ENCODE data around the gene MAGEC2.

The MAGEC2 gene, protein sequence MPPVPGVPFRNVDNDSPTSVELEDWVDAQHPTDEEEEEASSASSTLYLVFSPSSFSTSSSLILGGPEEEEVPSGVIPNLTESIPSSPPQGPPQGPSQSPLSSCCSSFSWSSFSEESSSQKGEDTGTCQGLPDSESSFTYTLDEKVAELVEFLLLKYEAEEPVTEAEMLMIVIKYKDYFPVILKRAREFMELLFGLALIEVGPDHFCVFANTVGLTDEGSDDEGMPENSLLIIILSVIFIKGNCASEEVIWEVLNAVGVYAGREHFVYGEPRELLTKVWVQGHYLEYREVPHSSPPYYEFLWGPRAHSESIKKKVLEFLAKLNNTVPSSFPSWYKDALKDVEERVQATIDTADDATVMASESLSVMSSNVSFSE

DNA sequence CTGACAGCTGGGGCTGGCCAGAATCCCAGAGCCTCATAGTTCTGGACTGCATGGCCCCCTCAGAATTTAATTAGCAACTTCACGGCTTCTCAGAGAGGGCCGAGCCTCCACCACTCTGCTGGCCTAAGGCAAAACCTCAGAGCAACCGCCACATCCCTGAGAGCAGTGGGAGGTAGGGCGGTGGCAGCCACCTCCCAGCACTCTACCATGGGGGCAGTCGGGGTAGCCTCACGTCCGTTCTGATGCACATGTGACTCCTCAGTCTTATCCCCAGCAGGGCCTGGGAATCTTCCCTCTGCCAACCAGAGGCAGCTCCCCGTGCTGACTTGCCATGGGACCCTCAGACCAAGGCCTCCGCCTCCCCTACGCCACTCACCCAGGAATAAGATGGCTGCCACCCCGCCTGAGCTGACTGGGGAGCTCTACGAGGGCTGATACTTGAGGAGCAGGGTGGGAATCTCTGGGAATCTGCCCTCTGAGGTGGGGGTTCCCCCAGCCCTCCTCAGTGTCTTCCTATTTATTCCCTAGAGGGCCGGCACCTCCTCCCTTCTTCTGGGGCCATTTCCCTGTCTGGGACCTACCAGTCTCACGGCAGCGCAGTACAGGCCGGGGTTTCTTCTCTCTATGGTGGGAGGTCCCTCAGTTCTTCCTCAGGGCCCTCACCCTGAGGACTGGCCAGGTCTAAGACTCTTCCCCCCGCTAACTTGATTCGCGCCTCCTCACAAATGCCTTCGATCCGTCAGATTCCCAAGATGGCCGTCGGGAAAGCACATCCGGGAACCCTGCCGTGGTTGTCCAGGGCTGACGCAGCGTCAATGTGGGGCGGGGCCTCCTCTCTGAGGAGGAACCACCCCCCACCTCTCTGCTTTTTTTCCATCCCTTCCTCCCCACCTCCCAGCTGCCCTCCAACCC is at the start of gene MAGEC2:
TSS of gene MAGEC2 (minus strand) at position 769 of the 912 bp plus-strand sequence. CDS start 1,303 bp downstream, outside the sequence.
- DNase-seq, result no peak

DNA sequence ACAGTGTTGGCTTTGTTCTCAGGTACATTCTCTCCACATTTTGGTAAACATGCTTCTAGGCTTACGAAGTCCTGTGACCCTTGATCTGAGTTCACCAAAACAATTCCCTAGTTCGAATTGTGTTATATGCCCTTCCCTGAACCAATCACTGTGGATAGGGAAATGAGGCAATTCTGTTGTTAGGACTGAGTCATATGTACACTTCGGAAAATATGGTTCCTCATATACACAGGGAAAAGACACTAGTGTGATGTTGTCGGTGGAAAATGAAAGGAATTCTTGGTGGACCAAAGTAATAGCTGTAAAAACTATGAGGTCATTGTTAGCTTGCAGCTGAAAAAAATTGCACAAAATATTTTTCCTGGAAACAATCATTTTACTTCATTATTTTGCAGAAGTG is 46.6 kb upstream of the MAGEC2 start:
- no peak for DNase-seq

DNA sequence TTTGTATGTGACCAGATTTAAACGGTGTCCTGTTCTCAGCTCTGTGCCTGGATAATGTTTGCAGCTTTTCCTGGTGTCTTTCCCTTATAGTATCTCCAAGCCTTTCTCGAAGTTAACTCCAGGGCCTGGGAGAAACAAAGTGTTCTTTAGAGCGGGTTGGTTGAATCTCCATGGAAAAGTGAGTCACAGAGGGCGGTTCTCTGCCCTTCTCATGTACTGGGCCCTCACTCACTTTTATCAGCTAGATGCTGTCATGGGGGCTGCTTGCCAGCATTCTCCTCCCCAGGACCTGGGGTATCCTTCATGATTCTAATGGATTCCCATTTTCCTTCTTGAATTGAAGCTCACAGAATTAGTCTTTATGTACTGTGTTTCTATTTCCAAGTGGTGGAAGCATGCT is 46.1 kb upstream of the MAGEC2 start:
- DNase-seq, result no peak

DNA sequence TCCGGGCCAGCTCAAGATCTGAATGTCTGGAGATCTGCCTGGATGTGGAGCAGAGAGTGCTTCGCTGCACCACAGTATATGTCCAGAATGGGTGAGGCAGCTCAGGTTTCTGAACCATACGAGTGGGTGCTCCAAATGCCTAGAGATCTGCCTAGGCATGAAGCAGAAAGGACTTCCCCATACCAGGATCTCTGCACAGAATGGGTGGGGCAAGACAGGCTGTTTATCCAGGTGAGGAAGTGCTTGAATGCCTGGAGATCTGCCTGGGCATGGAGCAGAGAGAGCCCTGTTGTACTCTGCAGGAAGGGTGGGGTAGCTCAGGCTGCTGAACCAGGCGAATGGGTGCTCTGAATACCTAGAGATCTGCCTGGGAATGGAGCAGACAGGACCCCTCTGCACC is 45.4 kb upstream of the MAGEC2 start:
- DNase-seq, result no peak

DNA sequence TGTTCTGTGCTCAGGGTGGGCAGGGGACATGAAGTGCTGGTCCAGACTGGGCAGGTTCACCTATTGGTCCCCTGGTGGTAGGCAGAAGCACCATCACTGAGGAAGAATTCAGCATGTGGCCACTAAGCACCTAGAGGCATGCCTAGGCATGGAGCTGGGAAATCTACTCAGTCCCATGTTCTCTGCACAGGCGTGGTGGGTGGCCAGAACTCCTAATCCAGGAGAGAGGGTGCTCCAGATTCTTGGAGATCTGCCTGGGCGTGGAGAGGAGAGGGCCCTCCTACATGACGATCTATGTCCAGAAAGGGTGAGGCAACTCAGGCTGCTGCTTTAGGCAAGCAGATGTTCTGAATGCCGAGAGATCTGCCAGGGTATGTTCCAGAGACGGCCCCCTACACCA is 44.6 kb upstream of the MAGEC2 start:
- no peak for DNase-seq

DNA sequence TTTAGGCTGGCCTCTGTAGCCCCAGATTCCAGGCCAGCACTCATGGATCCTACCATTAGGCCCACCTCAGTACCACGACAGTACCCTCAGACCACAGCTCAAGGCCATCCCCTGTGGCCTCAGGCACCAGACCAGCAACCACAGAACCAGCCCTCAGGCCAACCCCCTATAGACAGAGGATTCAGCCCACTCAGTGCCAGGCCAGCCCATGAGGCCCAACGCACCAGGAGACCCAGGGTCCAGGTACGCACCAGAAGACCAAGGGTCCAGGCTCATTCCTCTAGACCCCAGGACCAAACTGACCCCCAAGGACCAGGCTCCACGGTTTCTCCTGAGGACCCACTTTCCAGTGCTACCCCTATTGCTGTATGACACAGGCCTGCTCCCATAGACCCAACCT is 39.5 kb upstream of the MAGEC2 start:
- no peak for DNase-seq

DNA sequence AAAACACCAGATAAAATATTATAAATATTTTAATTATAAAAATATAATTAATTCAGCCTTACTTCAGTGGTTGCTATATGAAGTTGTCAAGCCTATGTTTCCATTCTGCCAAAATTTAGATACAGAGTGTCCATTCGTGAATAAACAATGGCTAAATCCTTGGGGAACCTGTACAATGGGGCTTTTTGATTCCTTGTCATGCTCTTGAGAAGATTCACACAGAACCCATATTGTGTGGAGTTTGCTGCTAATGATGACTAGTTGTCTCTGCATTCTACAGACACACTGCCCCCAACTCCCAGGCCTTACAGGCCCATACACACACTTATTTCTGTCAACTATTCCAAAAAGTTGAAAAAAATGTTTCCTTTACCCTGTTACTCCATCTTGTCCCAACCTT is 33.4 kb upstream of the MAGEC2 start:
- DNase-seq, result no peak

DNA sequence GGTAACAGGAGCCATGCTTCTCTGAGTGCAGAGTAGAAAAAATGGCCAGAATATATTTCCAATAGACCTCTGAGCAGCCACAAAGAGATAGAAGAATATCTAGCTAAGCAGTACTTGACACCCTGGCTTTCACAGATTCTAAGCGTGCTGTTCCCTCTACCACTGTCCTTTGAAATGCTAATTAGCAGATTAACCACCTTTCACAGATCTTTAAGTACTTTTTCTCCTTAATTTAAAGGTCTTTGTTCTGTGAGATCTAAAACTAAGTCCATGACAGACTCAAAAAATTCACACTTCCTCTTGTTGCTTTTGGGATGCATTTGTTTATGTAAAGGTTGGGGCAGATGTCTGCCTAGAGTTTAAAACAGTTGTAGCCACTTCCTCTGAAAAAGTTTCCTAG is 28.3 kb upstream of the MAGEC2 start:
- DNase-seq, result no peak

DNA sequence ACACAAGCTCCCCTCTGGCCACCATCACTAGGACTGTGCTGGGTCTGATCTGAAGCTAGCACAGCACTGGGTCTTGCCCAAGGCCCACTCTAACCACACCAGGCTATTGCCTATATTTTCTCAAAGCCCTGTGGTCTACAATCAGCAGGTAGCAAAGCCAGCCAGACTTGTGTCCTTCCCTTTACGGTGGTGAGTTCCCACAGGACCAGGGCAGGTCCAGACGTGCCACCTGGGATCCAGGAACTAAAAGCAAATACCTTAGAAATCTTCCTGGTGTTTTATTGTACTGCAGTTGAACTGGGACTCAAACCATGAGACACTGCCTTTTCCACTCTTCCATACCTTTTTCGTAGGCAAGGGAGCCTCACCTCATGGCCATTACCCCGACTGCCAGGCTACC is 9.0 kb upstream of the MAGEC2 start:
- no peak for DNase-seq

DNA sequence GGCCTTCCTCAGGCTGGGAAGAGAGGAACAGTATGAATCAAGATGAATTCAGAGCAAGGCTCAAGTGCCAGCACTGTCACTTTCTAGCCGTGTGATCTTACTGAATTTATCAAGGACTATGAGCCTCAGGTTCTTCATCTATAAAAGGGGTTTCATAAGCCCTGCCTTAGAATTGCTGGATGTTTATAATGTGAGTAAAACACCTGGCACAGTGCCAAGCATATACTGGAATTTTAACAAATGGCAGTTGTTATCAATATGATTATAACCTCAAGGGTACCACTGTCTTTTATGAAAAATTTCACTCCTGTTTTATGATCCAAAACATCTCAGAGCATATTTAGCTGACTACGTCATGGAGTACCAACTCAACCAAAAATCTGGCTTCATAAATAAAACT is 4.0 kb downstream of the MAGEC2 start:
- DNase-seq, result no peak

DNA sequence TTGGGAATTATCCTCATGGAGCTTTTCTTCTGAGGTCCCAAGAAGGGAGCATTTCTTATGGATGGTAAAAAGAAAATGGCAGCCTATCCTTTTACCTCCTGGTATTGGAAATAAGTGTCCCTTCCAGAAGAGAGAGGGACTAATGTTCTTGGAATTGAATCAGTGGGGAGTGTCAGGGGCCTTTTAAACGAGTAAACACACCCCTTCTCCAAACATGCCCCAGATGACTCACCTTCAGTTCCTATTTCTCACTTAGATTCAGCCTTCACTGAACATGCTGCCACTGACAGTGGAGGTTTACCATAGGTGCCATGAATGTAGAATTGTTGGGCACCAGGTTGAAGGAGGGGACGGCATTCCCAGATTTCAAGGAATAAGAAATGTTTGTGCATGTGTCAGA is 19.0 kb downstream of the MAGEC2 start:
- no peak for DNase-seq

DNA sequence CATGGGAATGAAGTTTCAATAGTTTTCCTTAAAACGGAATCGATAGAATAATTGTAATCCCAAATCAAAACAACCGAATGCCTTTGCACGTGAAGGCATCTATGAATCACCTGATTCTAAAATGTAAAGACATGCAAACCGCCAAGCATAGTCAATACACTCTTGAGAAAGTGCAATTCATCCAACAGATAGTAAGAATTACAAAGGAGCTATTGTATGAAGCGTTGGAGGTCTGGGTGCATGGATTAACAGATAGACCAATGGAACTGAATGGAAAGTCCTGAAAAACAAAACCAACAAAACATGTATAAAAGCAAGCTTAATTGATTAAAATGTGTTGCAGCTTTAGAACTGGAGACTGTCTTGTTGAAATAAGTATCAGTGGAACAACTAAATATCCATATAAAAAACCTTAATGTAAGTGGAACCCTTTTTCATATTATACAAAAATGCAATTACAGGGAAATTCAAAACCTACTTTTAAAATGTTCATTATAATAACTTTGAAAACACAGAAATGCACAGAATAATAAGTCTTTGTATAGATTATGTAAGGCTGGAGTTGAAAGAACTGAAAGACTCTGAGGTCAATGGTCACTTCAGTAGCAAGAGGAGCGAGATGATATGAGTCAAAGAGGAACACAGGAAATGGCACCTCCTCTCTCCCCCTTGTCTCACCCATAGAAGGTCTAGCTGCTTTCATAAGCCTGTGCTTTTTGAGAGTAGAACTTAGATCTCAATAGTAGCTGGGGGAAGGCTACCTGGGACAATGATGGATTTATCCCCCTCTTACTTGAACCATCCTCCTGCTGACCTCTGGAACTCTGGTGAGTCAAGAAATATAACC is 20.1 kb downstream of the MAGEC2 start:
- no peak for DNase-seq

DNA sequence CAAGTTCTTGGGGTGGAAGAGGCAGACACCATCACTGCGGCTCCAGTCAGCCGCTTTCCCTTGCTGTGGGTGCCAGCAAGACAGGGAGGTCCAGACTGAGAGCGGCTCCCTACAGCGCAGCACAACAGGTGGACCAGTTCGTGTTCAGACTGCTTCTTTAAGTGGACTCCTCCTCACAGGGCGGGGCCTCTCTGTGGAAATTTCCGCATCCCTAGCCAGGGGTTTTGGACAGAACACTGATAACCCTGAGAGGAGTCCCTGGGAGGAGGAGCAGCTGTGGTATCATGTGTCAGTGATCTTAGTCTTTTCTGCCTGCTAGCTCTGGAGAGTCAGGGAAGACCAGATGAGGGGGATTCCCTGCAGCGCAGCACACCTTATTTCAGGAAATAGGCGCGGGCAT is 48.5 kb downstream of the MAGEC2 start:
- no peak for DNase-seq

Measured in suppressor macrophage treated with lipopolysaccharide for 4 hours (primary cell).